Neutrophil (primary cell): ENCODE results near the gene NCAPD3.

Source experiments
- H3K27ac ChIP-seq: fragments of 200-600 bp; sonication (generic); 2 replicates; pipeline ENCODE4 v1.5.1; 2016; ENCODE audit warnings: mild to moderate bottlenecking, moderate library complexity
- H3K27me3 ChIP-seq: fragments of 200-600 bp; sonication (generic); 2 replicates; pipeline ENCODE4 v1.6.0; 2016; ENCODE audit warnings: mild to moderate bottlenecking
- H3K36me3 ChIP-seq: fragments of 200-600 bp; sonication (generic); 2 replicates; pipeline ENCODE4 v1.5.1; 2017
- H3K4me1 ChIP-seq, 2 experiments: fragments of 200-600 bp in 1 of 2; sonication (generic) in 1 of 2; 1 replicate in 1 of 2; 2 replicates in 1 of 2; pipeline versions ENCODE4 v1.5.1 to v1.6.1; 2013 to 2016; ENCODE audit warnings: low read depth in 1 of 2, low read length in 1 of 2, mild to moderate bottlenecking in 1 of 2, moderate library complexity in 1 of 2; ENCODE audit not compliant: control insufficient read depth in 1 of 2, insufficient read depth in 1 of 2
- H3K4me3 ChIP-seq, 2 experiments: fragments of 200-600 bp in 1 of 2; sonication (generic) in 1 of 2; 1 replicate in 1 of 2; 2 replicates in 1 of 2; pipeline ENCODE4 v1.5.1; 2013 to 2016; ENCODE audit warnings: low read depth in 1 of 2, low read length in 1 of 2, mild to moderate bottlenecking in 1 of 2, moderate library complexity in 1 of 2
- H3K9me3 ChIP-seq: fragments of 200-600 bp; sonication (generic); 2 replicates; pipeline ENCODE4 v1.5.1; 2016
- TF ChIP-seq, protein P1 (sequence below): fragments of 200-600 bp; sonication (generic); IDR thresholded peaks from 2 replicates; pipeline ENCODE4 v1.5.1; 2016; ENCODE audit warnings: antibody characterized with exemption

NCAPD3 gene

GRCh38 chr11:134267966-134268365 is 44.2 kb upstream of the NCAPD3 start:
- Histone ChIP-seq H3K36me3 (peaks cover 20% of the 10 kb centered on the region), H3K9me3 (no peaks in the 10 kb centered on the region), H3K4me1 (peaks cover 14 to 25% of the 10 kb centered on the region in 2 experiments), H3K27me3 (peaks cover 44% of the 10 kb centered on the region), H3K27ac (peak overlapping the region; percentile 68), H3K4me3 (no peak overlapping the region)
- TF ChIP-seq, protein P1, sequence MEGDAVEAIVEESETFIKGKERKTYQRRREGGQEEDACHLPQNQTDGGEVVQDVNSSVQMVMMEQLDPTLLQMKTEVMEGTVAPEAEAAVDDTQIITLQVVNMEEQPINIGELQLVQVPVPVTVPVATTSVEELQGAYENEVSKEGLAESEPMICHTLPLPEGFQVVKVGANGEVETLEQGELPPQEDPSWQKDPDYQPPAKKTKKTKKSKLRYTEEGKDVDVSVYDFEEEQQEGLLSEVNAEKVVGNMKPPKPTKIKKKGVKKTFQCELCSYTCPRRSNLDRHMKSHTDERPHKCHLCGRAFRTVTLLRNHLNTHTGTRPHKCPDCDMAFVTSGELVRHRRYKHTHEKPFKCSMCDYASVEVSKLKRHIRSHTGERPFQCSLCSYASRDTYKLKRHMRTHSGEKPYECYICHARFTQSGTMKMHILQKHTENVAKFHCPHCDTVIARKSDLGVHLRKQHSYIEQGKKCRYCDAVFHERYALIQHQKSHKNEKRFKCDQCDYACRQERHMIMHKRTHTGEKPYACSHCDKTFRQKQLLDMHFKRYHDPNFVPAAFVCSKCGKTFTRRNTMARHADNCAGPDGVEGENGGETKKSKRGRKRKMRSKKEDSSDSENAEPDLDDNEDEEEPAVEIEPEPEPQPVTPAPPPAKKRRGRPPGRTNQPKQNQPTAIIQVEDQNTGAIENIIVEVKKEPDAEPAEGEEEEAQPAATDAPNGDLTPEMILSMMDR, result no peak

DNA sequence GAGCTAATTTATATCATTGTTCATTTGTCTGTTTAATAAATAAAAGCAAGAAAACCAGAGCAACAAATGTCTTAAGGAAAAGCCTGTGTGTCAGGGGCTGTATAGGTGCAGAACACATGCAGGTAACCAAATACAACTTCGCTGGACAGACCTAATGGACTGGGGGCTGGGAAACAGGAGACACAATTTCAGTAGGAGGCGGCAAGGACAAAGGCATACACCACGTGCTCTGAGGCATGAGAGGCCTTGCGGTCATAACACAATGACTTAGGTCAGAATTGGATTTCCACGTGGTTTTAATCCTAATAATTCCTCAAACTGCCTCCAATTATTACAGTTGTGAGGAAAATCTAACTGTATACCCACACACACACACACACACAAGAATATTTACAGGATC is 43.7 kb upstream of the NCAPD3 start:
- Histone ChIP-seq H3K4me1 (peaks cover 14 to 25% of the 10 kb centered on the region in 2 experiments), H3K27ac (peak overlapping the region; percentile 68)

GRCh38 chr11:134266841-134267251 is 43.1 kb upstream of the NCAPD3 start:
- Histone ChIP-seq H3K27me3 (peaks cover 32% of the 10 kb centered on the region), H3K27ac (peak overlapping the region; percentile 68), H3K4me3 (no peak overlapping the region), H3K36me3 (peaks cover 31% of the 10 kb centered on the region), H3K9me3 (no peaks in the 10 kb centered on the region), H3K4me1 (peaks cover 14 to 25% of the 10 kb centered on the region in 2 experiments)
- TF ChIP-seq, protein P1, result no peak

More for the DNA sequence above, 43.7 kb upstream of the NCAPD3 start:
- Histone ChIP-seq H3K4me3 (no peak overlapping the region), H3K9me3 (no peaks in the 10 kb centered on the region), H3K36me3 (peaks cover 25% of the 10 kb centered on the region), H3K27me3 (peaks cover 38% of the 10 kb centered on the region)
- TF ChIP-seq, protein P1, result no peak

- Histone ChIP-seq H3K9me3 (no peaks in the 10 kb centered on the region), H3K36me3 (peaks cover 35% of the 10 kb centered on the region), H3K27ac (peak overlapping the region; percentile 68), H3K4me1 (peaks cover 14 to 25% of the 10 kb centered on the region in 2 experiments), H3K4me3 (no peak overlapping the region), H3K27me3 (peaks cover 28% of the 10 kb centered on the region)
- TF ChIP-seq, protein P1, result no peak
These were observed 42.7 kb upstream of the NCAPD3 start for GRCh38 chr11:134266440-134266839.

DNA sequence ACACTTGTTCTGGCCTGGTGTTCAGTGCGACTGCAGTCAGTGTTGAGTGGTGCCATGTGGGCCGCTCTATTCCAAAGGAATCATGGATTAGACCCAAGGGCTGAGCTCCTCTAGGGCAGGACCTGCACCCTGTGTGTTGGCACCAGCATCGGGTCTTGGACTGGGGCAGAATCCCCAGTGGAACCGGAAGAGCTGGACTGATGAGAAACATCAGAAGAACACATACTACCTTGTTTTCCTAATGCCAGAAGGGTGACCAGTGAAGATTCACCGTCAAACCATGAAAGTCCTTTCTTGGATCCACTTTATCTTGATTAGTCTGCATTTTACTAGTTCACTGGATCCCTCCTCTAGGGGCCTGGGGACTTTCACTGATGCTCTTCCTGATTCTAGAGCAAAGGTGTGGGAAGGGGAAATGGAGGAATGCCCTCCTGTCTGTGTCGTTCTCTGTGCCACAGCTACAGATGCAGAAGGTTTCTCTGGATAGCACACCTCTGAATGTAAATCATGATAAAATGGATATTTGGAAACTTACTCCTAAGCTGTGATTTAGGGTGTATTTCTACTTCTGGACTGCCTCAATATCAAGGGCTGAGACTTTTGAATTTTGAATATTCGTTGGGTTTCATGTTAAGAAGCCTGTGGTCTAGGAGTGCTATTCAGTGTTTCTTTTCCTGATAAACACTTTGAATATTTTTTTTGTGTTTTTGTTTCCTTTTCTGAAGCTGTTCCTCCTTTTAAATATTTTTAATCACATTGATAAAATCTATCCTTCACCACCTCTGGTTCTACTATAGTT is 41.4 kb upstream of the NCAPD3 start:
- Histone ChIP-seq H3K4me1 (peaks cover 18 to 30% of the 10 kb centered on the region in 2 experiments), H3K9me3 (no peaks in the 10 kb centered on the region), H3K4me3 (no peak overlapping the region), H3K27ac (peak overlapping the region; percentile 18), H3K36me3 (peaks cover 48% of the 10 kb centered on the region), H3K27me3 (peaks cover 15% of the 10 kb centered on the region)
- TF ChIP-seq, protein P1, result no peak
